HG03460 (cell line): Measurements from ENCODE around the gene HHIPL2.
"Not testable (repeated sequence)": the region's sequence is repeated elsewhere in the genome, so short reads cannot be mapped to it uniquely, and the experiment has no call there.

ENCODE experiments used
- ATAC-seq: cut with Tn5 transposase; IDR thresholded peaks from one replicate; pipeline ENCODE4 v1.9.1; 2021; ENCODE audit not compliant: unreplicated experiment

HHIPL2 gene

DNA sequence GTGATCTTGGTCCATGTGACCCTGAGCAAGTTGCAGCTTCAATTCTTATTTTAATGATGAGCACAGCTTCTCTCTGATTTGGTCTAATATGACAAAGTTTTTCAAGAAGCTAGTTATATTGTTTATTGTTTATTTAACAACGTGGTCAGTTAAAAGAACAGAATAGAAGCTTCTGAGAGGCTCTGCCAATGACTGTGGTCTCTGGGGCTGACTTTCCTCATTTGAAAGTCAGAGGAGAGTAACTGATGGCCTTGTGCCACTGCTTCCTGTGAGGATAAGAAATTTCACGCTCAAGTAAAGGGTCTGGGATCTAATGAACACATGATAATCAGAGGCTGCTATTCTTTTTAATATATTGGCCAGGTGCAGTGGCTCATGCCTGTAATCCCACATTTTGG, 7.3 kb downstream of the HHIPL2 start:
- no peak for ATAC-seq

DNA sequence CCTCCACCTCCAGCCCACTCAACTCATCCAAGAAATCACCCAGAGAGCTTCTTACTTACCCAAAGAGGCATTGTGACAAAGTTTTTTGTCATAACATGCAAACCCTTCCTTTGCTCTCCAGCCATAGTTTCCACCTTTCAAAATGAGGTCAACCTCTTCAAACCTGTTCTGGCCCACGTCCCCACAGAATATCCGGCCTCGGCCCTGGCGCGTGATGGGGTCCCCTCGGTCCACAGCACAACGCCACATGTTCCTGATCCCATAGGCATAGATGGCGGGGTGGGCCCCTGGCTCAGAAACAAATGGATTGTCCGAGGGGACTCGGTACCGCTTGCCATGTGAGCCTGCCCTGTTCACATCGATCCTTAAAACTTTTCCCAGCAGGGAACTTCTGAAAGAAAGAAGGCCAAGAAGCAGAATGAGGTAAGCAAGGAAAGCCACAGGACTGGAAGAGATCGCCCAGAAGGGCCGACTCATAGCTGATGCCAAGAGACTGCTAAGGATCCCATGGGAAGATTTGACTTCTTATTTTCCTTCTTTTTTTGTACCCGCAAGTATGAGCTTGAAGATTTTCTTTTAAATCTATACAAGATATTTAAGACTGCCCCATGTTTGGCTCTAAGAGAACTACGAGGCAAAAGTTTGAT, 7.8 kb downstream of the HHIPL2 start:
- no peak for ATAC-seq

DNA sequence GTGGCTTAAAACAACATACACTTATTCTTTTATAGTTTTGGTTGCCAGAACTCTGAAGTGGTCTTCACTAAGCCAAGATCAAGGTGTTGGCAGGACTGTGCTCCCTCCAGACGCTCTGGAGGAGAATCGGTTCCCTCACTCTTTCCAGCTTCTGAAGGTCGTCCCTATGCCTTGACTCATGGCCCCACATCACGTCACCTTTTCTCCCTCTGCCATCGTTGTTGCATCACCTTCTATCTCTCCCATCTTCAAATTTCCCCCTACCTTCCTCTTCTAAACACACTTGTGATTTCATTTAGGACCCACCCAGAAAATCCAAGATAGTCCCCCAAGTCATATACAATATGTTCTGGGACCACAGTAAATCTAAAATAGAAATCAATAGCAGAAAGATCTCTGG, 12.4 kb downstream of the HHIPL2 start:
- ATAC-seq, result no peak

DNA sequence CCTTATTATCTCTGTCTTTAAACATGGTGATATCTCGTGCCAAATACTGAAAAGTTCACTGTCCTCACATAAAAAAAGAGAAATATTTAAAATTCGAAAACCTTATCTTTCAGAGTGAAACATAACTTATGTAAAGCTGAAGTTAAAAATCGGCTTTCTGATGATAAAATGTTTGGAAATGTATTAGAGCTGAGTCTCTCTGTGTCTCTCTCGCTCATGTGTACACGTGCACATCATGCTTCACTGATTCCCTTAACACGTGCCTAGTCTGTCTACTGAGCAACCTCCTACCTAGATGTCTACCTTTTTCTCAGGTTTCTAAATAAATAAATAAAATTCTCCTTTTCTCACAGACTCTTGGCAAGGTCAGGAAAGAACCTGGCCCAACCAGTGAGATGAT, 17.1 kb downstream of the HHIPL2 start:
- ATAC-seq, result no peak

DNA sequence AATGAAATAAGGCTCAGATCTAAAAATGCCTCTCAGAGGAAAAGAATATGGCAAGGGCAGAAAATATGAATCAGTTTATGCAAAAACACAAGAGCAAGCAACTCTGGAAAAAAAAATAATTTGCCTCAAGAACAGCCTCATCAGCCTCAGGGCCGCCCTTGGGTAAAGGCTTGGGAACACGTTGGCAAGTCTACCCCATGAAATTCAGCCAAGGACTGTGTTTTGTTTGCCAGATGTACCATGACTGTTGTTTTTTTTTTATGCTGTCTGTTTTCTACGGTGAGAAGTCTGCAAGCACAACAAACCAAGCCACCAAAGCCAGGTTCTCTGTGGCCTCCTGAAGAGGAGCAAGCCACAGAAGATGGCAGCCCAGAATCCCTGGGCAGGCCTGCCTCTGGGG, 18.0 kb downstream of the HHIPL2 start:
- ATAC-seq, result no peak

DNA sequence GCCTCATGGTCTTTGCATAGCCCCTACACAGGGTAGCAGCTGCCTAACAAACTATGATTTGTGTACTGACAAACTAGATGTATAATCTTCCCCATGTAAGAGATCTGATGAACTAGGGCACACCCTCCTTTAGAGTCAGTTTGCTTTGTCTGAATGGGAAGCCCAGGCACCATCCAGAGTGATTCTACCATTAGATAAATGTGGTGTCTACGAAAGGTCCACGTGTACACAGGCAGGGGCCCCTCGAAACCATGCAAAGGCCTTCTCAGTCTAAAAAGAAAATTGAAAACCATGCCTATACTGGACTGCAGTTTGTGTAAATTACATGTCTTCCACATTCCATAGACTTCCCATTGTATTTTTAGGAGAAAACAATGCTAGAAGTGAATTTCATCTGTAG, 18.7 kb downstream of the HHIPL2 start:
- no peak for ATAC-seq

DNA sequence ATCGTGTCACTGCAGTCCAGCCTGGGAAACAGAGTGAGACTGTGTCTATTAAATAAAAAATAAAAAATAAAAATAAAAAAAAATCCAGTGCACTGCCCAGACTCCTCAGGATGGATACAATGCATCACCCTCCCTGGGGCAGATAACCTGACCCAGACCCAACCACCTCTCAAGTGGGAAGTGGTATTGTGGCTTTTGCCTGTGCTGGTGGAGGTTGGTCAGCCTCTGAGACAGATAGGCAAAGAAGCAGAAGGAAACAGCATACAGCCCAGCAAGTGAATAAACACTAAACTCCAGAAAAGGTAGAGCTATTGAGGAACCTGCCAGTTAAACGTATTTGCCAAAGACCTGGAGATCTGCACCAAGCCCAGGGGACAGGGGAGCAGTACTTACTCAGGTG, 22.0 kb downstream of the HHIPL2 start:
- no peak for ATAC-seq

DNA sequence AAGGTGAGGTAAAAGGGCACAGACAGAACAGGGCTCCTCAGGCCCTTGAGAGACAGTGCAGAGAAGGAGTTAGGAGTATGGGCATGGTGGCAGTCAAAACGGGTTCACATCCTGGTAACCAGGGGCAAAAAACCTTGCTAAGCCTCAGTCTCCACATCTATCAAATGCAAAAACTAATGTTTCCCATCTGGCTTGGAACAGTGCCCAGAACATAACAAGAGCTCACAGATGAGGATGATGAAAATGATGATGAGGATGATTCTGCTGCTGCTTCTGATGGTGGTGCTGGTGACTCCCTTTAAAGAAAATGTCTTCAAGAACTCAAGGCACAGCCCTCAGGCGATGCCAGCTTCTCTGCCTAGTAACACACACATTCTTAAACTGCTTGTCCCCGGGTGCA, 24.1 kb downstream of the HHIPL2 start:
- ATAC-seq, result no peak

DNA sequence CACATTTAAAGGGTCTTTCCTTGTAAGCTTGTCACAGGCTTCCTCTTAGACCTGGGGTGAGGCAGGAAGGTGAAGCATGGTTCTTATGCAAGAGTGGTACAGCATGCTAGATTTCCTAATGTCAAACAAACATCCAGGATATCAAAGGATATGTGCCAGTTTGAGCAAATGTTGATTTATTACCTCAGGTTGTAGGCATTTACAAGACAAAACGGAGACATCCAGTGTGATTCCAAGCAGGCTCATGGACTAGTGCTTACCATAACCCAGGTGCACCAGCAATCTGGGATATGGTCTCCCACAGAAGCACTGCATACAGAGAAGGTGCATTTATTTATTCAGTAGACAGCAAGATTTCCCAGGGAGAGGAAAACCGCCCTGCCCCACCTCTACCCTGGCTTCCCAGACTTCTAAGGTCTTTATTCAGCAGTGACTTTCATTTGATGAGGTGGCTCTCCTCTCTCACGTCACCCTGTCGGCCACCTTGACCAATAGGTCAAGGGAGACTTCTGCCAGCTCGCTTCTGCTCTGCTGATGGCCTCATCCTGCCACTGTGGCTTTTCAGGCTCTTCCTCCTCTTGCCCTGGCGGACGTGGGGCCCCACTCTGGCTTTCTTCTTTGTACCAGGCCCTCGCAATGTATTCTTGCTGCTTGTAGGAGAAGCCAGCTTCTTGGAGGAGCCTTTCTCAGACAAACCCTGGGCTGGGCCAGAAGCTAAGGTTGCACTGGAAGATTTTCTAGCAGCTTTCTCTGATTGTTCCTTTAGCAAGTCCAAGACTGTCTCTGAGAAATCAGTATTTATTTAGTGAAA, 25.6 kb downstream of the HHIPL2 start:
- no peak for ATAC-seq

DNA sequence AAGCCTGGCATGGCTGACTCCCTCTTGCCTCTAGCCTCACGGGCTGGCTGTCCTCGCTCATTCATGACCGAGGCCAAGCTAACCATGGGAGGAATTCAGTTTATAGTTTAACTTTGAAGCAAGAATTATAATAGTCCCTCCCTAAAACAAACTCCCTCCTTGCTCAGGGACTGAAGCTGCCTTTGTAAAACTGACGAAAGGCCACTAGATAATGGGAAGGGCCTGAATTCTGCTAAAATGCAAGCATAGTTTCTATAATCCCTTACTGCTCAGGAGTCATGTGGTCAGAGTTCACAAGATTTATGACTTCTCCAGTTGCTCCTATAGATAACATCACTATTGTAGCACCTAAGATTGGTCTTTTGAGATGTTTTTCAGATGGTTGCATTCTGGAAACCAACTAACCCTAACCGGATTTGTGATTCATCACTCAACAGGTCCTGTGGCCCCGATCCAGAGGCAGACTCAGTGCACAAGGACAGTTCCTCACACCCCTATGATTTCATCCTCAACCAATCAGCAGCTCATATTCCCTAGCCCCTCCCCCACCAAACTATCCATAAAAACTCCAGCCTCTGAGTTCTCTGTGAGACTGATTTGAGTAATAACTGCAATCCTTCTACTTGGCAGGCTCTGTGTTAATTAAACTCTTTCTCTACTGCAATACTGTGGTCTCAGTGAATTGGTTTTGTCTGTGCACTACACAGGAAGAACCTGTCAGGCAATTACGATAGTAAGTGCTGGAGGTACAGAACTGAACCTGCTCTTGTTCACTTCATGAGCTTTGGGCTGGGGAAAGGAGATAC, 26.4 kb downstream of the HHIPL2 start:
- ATAC-seq, result no peak

DNA sequence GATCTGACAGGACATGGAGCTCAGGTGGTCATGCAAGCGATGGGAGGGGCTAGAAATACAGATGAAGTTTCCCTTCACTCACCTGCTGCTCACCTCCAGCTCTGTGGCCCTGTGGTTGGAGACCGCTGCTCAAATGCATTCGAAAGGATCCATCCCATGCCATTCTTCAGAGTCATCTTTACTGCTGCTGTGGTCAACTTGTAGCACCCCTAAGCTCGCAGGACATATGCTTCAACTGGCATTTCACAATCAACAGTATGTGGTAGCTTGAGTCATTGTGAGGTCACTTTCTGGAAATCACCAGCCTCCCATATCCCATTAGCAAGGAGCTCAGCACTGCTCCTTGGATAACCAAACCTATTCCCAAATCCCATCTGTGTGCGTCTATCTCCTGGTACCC, 58.4 kb downstream of the HHIPL2 start:
- not testable (repeated sequence) for ATAC-seq

DNA sequence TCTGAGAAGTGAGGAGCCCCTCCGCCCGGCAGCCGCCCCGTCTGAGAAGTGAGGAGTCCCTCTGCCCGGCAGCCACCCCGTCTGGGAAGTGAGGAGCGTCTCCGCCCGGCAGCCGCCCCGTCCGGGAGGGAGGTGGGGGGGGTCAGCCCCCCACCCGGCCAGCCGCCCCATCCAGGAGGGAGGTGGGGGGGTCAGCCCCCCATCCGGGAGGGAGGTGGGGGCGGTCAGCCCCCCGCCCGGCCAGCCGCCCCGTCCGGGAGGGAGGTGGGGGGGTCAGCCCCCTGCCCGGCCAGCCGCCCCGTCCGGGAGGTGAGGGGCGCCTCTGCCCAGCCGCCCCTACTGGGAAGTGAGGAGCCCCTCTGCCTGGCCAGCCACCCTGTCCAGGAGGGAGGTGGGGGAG, 60.1 kb downstream of the HHIPL2 start:
- not testable (repeated sequence) for ATAC-seq

DNA sequence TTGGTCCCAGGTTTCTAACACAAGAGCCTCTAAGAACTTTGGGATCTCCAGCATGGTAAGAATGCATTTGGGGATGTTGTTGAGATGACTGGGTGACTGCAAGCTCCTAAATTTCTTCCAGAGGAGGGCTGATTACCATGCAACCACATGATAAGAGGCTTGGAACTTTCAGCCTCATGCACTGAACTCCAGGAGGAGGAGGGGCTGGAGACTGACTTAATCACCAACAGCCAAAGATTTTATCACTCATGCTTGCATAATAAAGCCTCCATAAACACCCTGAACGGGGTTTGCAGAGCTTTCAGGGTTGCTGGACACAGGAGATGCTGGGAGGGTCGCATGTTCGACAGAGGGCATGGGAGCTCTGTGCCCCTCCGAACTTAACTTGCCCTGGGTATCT, 63.9 kb downstream of the HHIPL2 start:
- ATAC-seq, result not testable (repeated sequence)

DNA sequence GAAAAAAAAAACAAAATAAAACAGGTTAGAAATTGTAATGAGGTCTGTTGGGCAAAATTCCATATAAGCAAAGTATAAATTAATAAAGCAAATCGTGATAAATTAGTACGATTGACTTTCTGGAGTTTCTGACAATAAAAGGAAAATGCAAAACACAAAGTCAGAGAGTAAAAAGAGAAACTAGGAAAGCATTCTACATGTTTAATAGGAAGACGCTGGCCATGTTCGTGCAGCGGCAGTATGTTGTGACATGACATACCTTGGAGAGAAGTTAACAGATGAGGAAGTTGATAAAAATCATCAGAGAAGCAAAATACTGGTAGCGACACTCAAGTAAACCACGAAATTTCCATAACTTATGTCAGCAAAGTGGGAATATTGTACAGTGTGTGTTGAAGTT, 68.3 kb downstream of the HHIPL2 start:
- ATAC-seq, result not testable (repeated sequence)

DNA sequence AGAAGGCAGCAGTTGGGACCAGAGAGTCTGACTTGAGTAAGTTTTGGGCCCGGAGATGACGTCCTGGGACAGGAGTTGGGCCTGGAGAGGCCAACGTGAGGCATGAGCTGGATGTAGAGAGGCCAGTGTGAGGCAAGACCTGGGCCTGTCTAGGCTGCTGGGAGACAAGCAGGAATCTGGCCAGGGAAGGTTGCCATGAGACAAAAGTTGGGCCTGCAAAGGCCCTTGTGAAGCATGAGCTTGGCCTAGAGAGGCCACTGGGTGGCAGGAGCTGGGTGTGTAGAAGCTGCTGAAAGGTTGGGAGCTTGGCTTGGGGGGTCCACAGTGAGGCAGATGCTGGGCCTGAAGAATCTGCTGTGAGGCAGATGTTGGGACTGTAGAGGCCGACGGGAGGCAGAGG, 71.5 kb downstream of the HHIPL2 start:
- not testable (repeated sequence) for ATAC-seq

DNA sequence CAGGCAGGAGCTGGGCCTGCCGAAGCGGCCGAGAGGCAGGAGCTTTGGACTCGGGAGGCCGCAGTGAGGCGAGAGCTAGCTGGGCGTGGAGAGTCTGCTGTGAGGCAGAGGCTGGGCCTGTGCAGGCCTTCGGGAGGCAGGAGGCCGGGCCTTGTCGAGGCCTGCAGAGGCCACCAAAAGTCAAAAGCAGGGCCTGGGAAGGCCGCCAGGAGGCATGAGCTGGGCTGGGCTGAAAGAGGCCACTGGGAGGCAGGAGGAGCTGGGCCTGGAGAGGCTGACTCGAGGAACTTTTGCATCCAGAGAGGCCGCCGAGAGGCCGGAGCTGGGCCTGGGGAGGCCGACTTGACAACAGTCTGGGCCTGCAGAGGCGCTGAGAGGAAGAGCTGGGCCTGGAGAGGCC, 74.2 kb downstream of the HHIPL2 start:
- ATAC-seq, result not testable (repeated sequence)

DNA sequence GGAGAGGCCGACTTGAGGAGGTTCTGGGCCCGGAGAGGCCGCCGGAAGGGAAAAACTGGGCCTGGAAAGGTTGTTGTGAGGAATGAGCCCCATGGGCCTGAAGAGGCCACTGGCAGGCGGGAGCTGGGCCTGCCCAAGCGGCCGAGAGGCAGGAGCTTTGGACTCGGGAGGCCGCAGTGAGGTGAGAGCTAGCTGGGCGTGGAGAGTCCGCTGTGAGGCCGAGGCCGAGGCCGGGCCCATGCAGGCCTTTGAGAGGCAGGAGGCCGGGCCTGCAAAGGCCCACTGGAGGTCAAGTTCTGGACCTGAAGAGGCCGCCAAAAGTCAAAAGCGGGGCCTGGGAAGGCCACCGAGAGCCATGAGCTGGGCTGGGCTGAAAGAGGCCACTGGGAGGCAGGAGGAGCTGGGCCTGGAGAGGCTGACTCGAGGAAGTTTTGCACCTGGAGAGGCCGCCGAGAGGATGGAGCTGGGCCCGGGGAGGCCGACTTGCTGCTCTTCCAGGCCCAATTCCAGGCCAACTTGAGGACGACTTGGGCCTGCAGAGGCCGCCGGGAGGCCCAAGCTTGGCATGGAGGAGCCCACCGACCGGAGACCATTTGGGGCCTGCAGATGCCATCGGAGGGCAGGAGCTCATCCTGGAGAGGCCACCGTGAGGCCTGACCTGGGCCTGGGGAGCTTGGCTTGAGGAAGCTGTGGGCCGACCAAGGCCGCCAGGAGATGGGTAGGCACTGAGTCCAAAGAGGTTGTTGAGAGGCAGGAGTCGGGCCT, 74.9 kb downstream of the HHIPL2 start:
- ATAC-seq, result not testable (repeated sequence)
